Mononuclear cell (primary cell): ENCODE data around the gene HMX3. TPM values are rescaled to one million over a fixed set of nuclear protein-coding genes. Genes with fewer than 3 reads are reported as not detected.

Experiments used
- H3K27me3 ChIP-seq: 2 replicates; pipeline ENCODE4 v1.6.0; 2011; ENCODE audit warnings: low read length, control low read depth; ENCODE audit not compliant: insufficient read depth
- H3K4me1 ChIP-seq: 2 replicates; pipeline ENCODE4 v1.5.1; 2011; ENCODE audit warnings: mild to moderate bottlenecking, low read length, control low read depth; ENCODE audit not compliant: insufficient read depth
- H3K4me3 ChIP-seq: 2 replicates; pipeline ENCODE4 v1.5.1; 2011; ENCODE audit warnings: mild to moderate bottlenecking, low read length, moderate library complexity
- H3K9me3 ChIP-seq: 2 replicates; pipeline ENCODE4 v1.5.1; 2011; ENCODE audit warnings: low read depth, mild to moderate bottlenecking, control low read depth, low read length
- total RNA-seq: library from RNA; depleted of rRNA; stranded (reverse); fragments of >200 nt; gene quantifications from one replicate; pipeline ENCODE4 v1.2.3, GENCODE V29; 2012

Gene HMX3
- total RNA-seq, 1 donor = not detected

DNA sequence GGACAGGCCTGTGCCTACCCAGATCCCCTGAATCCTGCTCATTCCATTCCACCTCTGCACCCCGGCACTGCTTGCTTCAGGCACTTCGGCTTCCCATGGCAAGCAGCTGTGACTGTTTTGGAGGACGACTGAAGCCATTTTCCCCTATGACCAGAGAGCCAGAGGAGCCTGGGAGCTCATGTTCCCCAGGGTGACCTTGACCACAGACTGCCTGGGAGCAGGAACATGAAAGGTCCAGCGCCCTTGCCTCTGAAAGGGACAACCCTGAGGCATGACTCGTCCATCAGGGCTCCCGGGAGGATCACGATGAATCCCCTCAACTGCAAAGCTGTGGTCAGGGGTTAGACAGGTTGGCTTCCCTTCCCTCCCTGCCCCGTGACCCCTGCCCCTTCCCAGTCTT is 16.7 kb upstream of the HMX3 start:
- no peak overlapping the region for H3K4me3 ChIP-seq
- no peaks in the 10 kb centered on the region for H3K9me3 ChIP-seq
- peaks cover 37% of the 10 kb centered on the region for H3K27me3 ChIP-seq
- no peaks in the 10 kb centered on the region for H3K4me1 ChIP-seq

DNA sequence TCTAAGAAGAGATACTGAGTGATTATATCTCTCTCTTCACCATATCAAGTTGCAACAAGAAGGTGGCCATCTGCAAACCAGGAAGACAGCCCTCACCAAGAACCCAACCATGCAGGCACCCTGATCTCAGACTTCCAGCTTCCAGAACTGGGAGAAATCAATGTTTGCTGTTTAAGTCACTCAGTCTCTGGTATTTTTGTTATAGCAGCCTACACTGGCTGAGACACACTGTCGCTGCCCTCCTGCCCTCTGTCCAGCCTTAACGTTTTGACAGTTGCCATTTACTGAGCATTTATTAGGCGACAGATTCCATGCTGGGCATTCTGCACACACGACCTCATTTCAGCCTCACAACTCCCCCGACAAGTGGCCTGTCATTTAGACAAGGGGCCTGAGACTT is 9.5 kb upstream of the HMX3 start:
- Histone ChIP-seq H3K9me3 (no peaks in the 10 kb centered on the region), H3K4me3 (no peak overlapping the region), H3K27me3 (peaks cover 59% of the 10 kb centered on the region), H3K4me1 (no peaks in the 10 kb centered on the region)

DNA sequence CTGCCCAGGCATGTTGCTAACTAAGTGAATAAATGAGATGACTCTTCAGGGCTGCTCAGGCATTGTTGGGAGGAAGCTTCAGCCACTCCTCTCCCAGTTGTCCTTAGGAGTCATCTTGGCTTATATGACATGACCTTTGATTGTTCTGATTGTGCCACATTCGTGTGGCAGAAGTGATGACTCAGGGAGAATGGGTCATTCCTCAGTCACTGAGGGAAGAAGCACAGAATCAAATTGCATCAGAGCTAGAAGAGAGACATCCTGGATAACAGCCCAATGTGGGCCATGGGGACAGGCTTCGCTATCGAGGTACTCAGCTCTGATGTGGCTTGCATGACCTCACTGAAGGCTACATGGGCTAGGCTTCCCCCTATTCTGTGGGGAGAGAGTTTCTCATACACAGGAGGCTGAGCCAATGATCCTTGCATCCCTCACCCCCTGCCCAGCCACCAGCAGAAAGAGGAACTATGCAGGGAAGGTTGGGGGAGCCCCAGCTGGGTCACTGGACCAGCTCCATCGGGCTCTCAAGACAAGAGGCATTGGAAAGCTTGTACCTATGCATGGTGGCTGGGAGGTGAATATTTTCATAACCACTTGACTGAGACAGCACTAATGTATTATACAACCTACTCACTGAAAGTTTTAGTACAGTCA is 6.0 kb upstream of the HMX3 start:
- Histone ChIP-seq H3K4me1 (peaks cover 22% of the 10 kb centered on the region), H3K4me3 (no peak overlapping the region), H3K27me3 (peaks cover 84% of the 10 kb centered on the region), H3K9me3 (no peaks in the 10 kb centered on the region)

DNA sequence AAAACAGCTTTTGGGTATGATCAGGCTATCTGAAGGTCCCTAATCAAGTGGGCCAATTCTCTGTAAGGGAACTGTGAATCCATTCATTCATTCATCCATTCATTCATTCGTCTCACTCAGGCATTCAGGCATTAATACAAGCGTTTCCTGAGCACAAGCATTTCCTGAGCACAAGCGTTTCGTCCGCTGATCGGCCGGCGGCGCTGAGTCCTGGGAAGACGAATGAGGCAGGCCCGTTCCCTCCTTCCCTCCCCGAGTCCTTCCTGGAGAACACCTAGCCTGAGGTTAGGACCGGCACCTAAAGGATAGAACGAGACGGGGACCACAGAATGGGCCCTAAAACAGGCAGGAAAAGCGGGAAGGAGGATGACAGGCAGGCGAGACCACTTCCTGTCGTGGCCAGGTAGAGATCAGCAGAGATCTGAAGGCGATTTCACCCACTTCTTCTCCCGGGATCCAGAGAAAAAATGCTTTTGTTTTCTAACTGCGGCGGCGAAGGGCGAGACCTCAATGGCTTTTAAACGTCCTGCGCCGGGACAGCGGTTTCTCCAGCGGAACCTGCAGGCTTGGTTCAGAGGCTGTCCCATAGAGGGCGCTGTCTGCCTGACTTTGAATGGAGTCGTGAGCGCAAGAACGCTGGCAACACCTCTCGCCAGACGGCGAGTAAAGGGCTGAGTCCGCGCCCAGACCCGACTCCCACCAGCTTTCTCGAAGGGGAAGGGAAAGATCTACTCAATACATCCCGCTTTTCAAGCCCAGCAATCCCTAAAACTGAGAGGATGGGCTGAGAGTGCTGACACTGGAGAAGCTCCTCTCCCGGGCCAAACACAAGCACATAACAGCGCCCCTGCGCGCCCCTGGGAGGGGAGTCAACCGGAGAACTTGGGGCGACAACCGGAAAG is 2.9 kb upstream of the HMX3 start:
- H3K4me1 ChIP-seq = peaks cover 52% of the 10 kb centered on the region
- H3K9me3 ChIP-seq = no peaks in the 10 kb centered on the region
- H3K27me3 ChIP-seq = peaks cover 94% of the 10 kb centered on the region
- H3K4me3 ChIP-seq = no peak overlapping the region

DNA sequence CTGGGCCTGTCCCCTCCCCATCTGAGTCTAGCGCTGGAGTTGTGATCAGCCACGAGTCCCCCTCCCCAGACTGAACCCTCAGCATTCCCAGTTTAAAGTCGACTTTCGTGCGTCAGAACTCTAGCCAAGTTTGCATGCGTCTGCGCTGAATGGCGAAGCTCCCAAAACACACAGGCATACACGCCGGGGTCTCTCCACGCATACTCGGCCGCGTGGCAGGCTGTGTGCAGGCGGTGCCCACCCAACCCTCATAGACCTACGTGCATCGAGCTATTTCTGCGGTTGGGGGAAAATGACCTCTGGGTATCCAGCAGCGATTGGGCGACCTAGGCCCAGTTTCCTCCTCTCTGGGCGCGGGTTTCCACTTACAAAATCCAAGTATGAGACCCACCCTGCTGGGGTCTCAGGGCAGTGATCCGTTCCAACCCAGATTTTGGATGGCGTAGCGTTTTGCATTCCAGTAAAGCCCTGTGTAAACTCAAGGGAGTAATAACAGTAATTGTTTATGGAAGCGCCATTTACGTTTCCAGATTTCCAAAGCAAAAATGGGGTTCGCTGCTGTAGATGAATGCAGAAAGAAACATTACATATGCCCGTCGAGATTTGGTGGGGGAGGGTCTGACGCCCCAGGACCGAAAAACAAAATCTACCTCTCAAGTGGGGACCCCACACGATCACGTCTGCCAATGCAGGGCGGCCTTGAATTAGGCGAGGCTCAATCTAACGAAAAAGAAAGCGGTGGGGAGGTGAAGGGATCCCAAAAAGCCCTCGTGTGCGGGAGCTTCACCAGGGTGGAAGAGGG is 2.0 kb upstream of the HMX3 start:
- Histone ChIP-seq H3K4me3 (no peak overlapping the region), H3K27me3 (peaks cover 95% of the 10 kb centered on the region), H3K4me1 (peaks cover 52% of the 10 kb centered on the region), H3K9me3 (no peaks in the 10 kb centered on the region)

DNA sequence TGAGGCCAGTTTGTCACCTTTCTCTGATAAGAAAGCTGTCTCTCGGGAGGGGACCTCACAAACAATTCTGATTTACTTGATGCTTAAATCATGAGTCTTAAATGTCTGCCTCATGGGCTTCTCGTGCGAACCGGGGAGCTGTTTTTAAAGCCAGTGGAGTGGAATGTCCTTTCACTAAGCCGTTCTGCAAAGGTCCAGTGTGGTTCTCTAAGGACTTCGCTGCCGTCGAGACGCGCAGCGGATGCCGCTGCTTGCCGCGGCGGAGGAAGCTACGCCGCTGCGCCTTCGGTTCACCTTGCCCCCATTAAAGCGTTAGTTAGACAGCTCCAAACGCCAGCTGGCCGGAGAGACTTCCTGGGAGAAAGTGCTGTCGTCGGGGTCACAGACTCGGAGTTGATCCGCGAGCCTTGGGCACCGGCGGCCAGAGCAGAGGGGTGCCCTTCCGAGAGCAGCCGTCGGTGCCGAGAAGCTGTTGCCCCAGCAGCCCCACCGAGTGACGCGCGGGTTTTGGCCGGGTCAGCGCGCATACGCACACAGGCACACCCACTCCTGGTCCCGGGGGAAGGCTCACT is 1.3 kb upstream of the HMX3 start:
- peaks cover 95% of the 10 kb centered on the region for H3K27me3 ChIP-seq
- H3K4me1 ChIP-seq = peaks cover 52% of the 10 kb centered on the region
- H3K9me3 ChIP-seq = no peaks in the 10 kb centered on the region
- H3K4me3 ChIP-seq = no peak overlapping the region

DNA sequence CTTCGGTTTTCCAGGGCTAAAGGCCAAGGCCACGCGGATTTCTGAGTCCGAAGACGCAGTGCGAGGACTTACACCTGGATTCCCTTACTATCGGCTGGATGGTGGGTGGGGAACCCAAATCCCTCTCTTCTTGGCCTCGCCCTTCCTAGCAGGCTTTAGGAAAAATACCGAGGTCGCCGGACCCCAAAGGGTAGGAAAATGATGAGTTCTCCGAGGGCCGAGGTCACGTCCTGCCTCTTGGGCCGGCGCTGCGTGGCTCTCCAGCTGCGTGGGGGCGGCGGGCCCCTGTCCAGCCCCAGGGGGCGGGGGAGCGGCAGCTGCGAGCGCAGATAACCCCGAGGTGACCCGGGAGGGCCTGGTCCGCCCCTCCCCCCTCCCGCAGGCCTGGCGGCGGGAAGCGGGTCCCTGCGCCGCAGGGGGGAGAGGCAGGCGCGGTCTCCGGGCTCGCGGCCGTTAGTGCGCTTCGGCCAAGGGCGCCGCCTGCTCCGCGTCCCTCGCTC is 805 bp upstream of the HMX3 start:
- Histone ChIP-seq H3K27me3 (peaks cover 95% of the 10 kb centered on the region), H3K4me1 (peaks cover 52% of the 10 kb centered on the region), H3K4me3 (no peak overlapping the region), H3K9me3 (no peaks in the 10 kb centered on the region)

DNA sequence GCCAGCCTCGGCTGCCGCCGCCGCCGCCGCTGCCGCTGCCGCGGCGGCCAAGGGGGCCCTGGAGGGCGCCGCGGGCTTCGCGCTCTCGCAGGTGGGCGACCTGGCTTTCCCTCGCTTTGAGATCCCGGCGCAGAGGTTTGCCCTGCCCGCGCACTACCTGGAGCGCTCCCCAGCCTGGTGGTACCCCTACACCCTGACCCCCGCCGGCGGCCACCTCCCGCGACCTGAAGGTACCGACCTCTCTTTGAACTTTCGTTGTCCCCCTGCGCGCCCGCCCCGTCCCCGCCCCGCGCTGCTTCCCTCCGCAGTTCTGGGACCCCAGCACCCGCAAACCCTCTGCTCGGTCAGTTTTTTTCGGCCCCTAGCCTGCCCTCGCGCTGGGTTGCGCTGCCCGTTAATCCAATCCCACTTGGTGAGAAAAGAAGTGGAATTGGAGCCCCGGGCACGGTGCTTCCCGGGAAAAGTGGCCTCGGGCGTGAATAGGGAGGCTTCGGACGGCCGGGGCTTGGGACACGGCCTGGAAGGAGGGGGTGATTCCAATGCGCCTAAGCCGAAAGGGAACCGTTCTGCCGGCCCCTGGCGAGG is 543 bp downstream of the HMX3 start:
- Histone ChIP-seq H3K9me3 (no peaks in the 10 kb centered on the region), H3K4me1 (peaks cover 52% of the 10 kb centered on the region), H3K4me3 (no peak overlapping the region), H3K27me3 (peaks cover 95% of the 10 kb centered on the region)

DNA sequence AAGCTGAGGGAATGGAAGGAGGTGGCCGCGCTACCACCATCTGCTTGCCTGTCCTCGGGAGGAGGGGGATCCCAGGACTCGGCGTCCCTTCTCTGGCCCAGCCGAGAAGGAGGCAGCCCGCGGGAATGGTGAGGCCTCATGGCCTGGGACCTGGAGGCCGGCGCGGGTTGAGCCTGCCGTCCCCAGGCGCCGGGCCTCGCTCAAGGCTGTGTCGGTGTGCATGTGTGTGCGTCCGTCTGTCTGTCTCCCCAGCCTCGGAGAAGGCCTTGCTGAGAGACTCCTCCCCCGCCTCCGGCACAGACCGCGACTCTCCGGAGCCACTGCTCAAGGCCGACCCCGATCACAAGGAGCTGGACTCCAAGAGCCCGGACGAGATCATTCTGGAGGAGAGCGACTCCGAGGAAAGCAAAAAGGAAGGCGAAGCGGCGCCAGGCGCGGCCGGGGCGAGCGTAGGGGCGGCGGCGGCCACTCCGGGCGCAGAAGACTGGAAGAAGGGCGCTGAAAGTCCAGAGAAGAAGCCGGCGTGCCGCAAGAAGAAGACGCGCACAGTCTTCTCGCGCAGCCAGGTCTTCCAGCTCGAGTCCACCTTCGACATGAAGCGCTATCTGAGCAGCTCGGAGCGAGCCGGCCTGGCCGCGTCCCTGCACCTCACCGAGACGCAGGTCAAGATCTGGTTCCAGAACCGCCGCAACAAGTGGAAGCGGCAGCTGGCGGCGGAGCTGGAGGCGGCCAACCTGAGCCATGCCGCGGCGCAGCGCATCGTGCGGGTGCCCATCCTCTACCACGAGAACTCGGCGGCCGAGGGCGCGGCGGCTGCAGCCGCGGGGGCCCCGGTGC is 1.3 kb downstream of the HMX3 start:
- no peak overlapping the region for H3K4me3 ChIP-seq
- H3K9me3 ChIP-seq = no peaks in the 10 kb centered on the region
- H3K4me1 ChIP-seq = peaks cover 52% of the 10 kb centered on the region
- H3K27me3 ChIP-seq = peaks cover 95% of the 10 kb centered on the region

DNA sequence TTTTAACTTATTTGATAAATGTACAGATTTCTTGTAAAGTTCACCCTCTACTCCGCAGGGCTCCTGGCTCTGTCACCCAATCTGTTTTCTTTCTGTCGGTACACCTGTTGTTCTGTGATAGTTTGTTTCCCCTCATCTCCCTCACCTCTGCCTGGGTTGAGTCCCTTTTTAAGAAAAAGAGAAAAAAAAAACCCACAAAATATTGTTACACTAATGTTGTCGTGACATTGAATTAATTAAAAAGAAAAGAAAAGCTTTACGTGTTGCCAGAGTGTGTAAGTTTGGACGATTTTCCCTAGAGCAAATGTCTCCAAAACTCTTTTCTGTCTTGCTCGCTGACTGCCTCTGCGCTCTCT is 3.4 kb downstream of the HMX3 start:
- Histone ChIP-seq H3K9me3 (no peaks in the 10 kb centered on the region), H3K4me1 (peaks cover 40% of the 10 kb centered on the region), H3K27me3 (peaks cover 94% of the 10 kb centered on the region), H3K4me3 (no peak overlapping the region)

DNA sequence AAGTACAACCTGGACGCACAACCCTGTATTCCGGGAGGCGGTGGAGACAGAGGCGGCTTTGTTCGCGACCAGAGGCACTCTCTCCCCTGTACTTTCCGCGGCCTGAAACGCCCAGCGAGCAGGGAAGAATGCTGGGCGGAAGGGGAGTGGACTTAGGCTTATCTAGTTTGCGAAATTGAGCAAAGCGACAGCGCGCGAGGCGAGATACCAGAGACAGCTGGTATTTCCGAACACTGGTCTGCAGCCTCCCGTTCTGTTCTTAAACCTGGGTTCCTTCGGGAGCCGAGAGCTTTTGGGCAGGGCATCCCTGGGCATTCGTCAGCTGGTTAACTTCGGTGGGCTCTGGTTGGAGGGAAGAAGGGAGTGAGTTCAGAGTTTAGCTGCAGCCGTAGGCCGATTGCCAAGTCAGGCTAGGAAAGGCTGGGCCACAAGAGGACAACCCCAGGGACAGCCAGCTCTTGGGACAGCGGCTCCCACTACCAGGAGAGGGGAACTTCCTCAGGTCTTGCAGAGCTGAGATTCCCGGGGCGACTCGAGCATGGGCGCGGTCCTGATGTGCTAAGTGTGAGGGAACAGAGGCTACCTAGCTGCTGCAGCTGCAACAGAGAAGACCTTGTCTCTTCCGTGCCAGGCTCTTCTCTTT is 3.9 kb downstream of the HMX3 start:
- Histone ChIP-seq H3K27me3 (peaks cover 94% of the 10 kb centered on the region), H3K4me1 (peaks cover 35% of the 10 kb centered on the region), H3K9me3 (no peaks in the 10 kb centered on the region), H3K4me3 (no peak overlapping the region)

DNA sequence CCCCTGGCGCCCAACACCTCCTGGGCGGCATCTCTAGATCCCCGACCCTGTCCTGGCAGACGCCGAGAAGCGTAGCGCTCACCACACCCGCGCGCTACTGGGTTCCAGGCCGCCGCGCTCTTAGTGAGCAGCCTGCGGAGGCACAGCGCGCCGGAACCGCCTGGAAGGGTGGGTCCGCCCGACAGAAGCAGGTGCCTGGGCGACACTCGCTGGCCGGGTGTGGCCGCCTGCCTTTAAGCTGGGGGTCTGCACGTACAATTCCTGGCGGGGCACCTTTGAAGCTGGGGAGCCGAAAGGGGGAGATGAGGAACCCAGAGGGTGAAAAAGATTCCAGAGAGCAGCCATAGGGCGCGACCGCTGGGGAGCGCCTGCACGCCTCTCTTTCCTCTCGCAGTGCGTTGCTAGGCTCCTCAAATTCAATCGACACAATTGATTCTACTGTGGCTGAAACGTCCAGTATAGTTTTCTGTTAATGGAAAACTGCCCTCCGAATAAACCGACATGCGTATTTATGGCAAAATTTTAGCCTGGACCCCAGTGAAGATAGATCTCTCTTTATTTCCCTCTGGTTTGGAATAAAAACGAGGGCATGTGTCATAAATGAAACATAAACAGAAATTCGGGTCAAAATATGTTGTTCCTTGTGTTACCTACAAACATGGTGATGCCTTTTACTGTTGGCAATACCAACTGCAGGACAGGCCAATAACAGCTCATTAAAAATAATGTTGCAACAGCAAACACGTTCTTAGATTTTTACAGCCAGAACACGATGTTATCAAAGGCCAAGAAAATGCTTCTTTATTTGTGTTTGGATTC is 4.6 kb downstream of the HMX3 start:
- Histone ChIP-seq H3K4me3 (no peak overlapping the region), H3K27me3 (peaks cover 94% of the 10 kb centered on the region), H3K4me1 (peaks cover 31% of the 10 kb centered on the region), H3K9me3 (no peaks in the 10 kb centered on the region)

DNA sequence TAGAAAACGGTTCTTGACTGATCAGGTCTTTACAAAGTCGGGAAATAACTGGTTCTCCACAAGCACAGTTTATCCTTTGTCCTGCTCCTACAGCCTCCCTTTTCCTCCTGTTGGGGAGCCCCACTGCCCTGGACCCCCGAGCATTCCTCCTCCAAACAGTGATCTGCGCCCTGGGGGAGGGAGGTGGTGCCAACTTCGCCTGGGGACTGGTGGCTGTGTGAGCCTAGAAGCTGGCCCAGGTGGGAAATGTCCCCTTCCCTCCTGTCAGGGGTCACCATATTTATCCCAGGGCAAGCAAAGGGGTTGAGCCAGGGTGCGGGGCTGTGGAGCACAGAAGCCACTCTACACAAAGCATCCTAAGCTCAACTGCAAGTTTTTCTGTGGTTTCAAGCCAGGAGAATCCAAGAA is 5.2 kb downstream of the HMX3 start:
- peaks cover 30% of the 10 kb centered on the region for H3K4me1 ChIP-seq
- H3K27me3 ChIP-seq = peaks cover 97% of the 10 kb centered on the region
- no peak overlapping the region for H3K4me3 ChIP-seq
- no peaks in the 10 kb centered on the region for H3K9me3 ChIP-seq
